Measurements from ENCODE around the gene CIC. TPM values are rescaled to one million over a fixed set of nuclear protein-coding genes. Genes with fewer than 3 reads are reported as not detected.

The CIC gene
- total and polyA plus RNA-seq, 3 donors from 2014 or later, result 95.6 to 181 (median 163) TPM

DNA sequence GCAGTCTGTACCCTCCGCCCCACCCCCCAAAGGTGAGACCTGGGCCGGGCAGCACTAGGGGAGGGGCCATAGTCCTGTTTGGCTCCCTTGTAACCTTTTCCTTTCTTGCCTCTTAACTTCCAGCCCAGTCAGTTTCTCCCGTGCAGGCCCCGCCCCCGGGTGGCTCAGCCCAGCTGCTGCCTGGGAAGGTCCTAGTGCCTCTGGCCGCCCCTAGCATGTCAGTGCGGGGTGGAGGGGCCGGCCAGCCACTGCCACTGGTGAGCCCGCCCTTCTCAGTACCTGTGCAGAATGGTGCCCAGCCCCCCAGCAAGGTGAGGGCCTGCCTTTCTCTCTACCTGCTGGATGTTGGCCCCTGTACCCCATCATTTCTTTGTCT is 22.4 kb downstream of the CIC start:
- H3K4me1 ChIP-seq, result peaks cover 6% of the 10 kb centered on the region
- 62 to 78% methylated on average over 9 of the region's 9 CpGs for WGBS, 2 donors
- H3K27me3 ChIP-seq, result no peaks in the 10 kb centered on the region
- no peak overlapping the region for H3K4me3 ChIP-seq
- no peak for TF ChIP-seq POLR2A (IDR thresholded peaks at IDR 0.05)
- TF ChIP-seq, protein P1, sequence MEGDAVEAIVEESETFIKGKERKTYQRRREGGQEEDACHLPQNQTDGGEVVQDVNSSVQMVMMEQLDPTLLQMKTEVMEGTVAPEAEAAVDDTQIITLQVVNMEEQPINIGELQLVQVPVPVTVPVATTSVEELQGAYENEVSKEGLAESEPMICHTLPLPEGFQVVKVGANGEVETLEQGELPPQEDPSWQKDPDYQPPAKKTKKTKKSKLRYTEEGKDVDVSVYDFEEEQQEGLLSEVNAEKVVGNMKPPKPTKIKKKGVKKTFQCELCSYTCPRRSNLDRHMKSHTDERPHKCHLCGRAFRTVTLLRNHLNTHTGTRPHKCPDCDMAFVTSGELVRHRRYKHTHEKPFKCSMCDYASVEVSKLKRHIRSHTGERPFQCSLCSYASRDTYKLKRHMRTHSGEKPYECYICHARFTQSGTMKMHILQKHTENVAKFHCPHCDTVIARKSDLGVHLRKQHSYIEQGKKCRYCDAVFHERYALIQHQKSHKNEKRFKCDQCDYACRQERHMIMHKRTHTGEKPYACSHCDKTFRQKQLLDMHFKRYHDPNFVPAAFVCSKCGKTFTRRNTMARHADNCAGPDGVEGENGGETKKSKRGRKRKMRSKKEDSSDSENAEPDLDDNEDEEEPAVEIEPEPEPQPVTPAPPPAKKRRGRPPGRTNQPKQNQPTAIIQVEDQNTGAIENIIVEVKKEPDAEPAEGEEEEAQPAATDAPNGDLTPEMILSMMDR (IDR thresholded peaks at IDR 0.05), result no peak
- intact Hi-C loops (cut with DNase I; ENCODE audit: low total_unique reads), result loop anchor here (5.0 kb wide), 1 partner anchor 44 kb away; no protein-coding TSS in a partner anchor
- DNase-seq, result no peak
- no peaks in the 10 kb centered on the region for H3K36me3 ChIP-seq (ENCODE audit: low read depth, missing control alignments)
- no peaks in the 10 kb centered on the region for H3K9me3 ChIP-seq
- no peak overlapping the region for H3K27ac ChIP-seq

DNA sequence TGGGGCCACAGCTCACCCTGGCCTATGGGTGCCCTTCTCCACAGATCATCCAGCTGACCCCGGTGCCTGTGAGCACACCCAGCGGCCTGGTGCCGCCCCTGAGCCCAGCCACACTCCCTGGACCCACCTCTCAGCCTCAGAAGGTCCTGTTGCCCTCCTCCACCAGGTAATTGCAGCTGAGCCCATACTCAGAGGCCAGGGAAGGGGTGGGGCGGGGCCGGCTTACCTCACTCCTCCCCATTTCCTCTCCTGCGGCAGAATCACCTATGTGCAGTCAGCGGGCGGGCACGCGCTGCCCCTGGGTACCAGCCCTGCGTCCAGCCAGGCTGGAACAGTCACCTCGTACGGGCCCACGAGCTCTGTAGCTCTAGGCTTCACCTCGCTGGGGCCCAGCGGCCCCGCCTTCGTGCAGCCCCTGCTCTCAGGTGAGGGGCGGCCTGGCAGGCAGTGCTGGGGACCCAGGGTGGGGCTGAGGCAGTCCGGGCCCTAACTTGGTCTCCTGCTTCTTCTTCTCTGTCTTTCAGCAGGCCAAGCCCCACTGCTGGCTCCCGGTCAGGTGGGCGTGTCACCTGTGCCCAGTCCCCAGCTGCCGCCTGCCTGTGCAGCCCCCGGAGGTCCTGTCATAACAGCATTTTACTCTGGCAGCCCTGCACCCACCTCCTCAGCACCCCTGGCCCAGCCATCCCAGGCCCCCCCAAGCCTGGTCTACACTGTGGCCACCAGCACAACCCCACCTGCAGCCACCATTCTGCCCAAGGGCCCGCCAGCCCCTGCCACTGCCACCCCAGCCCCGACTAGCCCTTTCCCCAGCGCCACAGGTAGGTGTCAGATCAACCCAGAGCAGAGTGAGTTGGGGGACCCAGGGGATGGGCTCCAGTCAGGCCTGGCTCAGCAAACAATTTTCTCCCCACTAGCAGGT is 23.2 kb downstream of the CIC start:
- Histone ChIP-seq H3K27ac (no peak overlapping the region), H3K4me3 (no peak overlapping the region), H3K4me1 (no peaks in the 10 kb centered on the region), H3K36me3 (ENCODE audit: low read depth, missing control alignments) (no peaks in the 10 kb centered on the region), H3K27me3 (no peaks in the 10 kb centered on the region), H3K9me3 (no peaks in the 10 kb centered on the region)
- TF ChIP-seq, protein P1 (IDR thresholded peaks at IDR 0.05), result no peak
- TF ChIP-seq POLR2A (IDR thresholded peaks at IDR 0.05), result no peak
- intact Hi-C loops (cut with DNase I; ENCODE audit: low total_unique reads), result loop anchor here (5.0 kb wide), 1 partner anchor 45 kb away; no protein-coding TSS in a partner anchor
- 88 to 92% methylated on average over 9 to 27 of the region's 27 CpGs for WGBS, 2 donors
- DNase-seq, result no peak

DNA sequence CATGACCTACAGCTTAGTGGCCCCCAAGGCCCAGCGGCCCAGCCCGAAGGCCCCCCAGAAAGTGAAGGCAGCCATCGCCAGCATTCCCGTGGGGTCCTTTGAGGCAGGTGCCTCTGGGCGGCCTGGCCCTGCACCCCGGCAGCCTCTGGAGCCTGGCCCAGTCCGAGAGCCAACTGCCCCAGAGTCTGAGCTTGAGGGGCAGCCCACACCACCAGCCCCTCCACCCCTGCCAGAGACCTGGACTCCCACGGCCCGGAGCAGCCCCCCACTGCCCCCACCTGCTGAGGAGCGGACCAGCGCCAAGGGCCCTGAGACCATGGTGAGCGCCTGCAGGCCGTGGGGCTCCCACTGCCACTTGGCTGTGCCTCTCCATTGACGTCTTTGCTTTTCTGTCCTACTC is 23.9 kb downstream of the CIC start:
- WGBS, 2 donors, result 80 to 86% methylated on average over 7 to 13 of the region's 14 CpGs
- no peak overlapping the region for H3K27ac ChIP-seq
- H3K4me1 ChIP-seq, result no peaks in the 10 kb centered on the region

DNA sequence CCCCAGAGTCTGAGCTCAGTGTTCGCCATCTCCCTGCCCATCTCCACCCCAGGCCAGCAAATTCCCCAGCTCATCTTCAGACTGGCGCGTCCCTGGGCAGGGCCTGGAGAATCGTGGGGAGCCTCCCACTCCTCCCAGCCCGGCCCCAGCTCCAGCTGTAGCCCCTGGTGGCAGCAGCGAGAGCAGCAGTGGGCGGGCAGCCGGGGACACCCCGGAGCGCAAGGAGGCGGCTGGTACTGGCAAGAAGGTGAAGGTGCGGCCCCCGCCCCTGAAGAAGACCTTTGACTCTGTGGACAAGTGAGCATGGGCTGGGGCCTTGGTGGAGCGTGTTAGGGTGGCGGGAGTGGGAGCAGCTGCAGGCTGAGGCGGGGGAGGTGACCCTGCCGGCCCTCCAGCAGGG is 24.5 kb downstream of the CIC start:
- TF ChIP-seq, protein P1 (IDR thresholded peaks at IDR 0.05), result no peak
- no peak for TF ChIP-seq POLR2A (IDR thresholded peaks at IDR 0.05)
- Histone ChIP-seq H3K4me1 (no peaks in the 10 kb centered on the region), H3K27ac (no peak overlapping the region), H3K9me3 (no peaks in the 10 kb centered on the region), H3K4me3 (no peak overlapping the region), H3K36me3 (ENCODE audit: low read depth, missing control alignments) (no peaks in the 10 kb centered on the region), H3K27me3 (no peaks in the 10 kb centered on the region)
- WGBS, 2 donors, result 76 to 89% methylated on average over 13 to 17 of the region's 17 CpGs
- DNase-seq, result no peak
- intact Hi-C loops (cut with DNase I; ENCODE audit: low total_unique reads), result loop anchor here (5.0 kb wide), 1 partner anchor 46 kb away; no protein-coding TSS in a partner anchor

More for the DNA sequence above, 23.9 kb downstream of the CIC start:
- no peak overlapping the region for H3K4me3 ChIP-seq
- intact Hi-C loops (cut with DNase I; ENCODE audit: low total_unique reads), result loop anchor here (5.0 kb wide), 1 partner anchor 46 kb away; no protein-coding TSS in a partner anchor
- H3K27me3 ChIP-seq, result no peaks in the 10 kb centered on the region
- TF ChIP-seq POLR2A (IDR thresholded peaks at IDR 0.05), result no peak
- TF ChIP-seq, protein P1 (IDR thresholded peaks at IDR 0.05), result no peak
- no peaks in the 10 kb centered on the region for H3K36me3 ChIP-seq (ENCODE audit: low read depth, missing control alignments)
- no peaks in the 10 kb centered on the region for H3K9me3 ChIP-seq
- DNase-seq, result no peak
